Mesendoderm (in vitro differentiated cells): ENCODE measurements around the gene UCKL1.

Experiments used
- DNase-seq: peaks from one replicate; pipeline ENCODE4 v3.0.0; 2013
- H2AK5ac ChIP-seq: 2 replicates; pipeline ENCODE4 v1.6.1; 2013; ENCODE audit warnings: low read length, inconsistent platforms
- H2BK120ac ChIP-seq: 2 replicates; pipeline ENCODE4 v1.6.1; 2013; ENCODE audit warnings: low read depth, mild to moderate bottlenecking, low read length, moderate library complexity, mixed read lengths
- H2BK15ac ChIP-seq: replicated peaks from 2 replicates; pipeline ENCODE4 v1.6.1; 2013; ENCODE audit warnings: low read depth, mild to moderate bottlenecking, moderate library complexity
- H2BK5ac ChIP-seq: 2 replicates; pipeline ENCODE4 v1.6.1; 2013; ENCODE audit warnings: low read length, inconsistent platforms
- H3K18ac ChIP-seq: 2 replicates; pipeline ENCODE4 v1.6.1; 2013; ENCODE audit warnings: mild to moderate bottlenecking, low read length, mixed read lengths
- H3K23ac ChIP-seq: one replicate; pipeline ENCODE4 v1.6.1; 2013; ENCODE audit warnings: low read length
- H3K27ac ChIP-seq: 2 replicates; pipeline ENCODE4 v1.5.1; 2013; ENCODE audit warnings: low read depth, mild to moderate bottlenecking, inconsistent platforms, low read length, moderate library complexity
- H3K27me3 ChIP-seq: 2 replicates; pipeline ENCODE4 v1.6.1; 2013; ENCODE audit warnings: low read length, control low read depth, mild to moderate bottlenecking, inconsistent platforms; ENCODE audit not compliant: insufficient read depth, poor library complexity
- H3K36me3 ChIP-seq: 2 replicates; pipeline ENCODE4 v1.6.1; 2013; ENCODE audit warnings: low read length, inconsistent platforms; ENCODE audit not compliant: control insufficient read depth, insufficient read depth
- H3K4ac ChIP-seq: one replicate; pipeline ENCODE4 v1.6.1; 2013; ENCODE audit warnings: low read depth, mild to moderate bottlenecking, low read length, moderate library complexity
- H3K4me1 ChIP-seq: 2 replicates; pipeline ENCODE4 v1.6.1; 2013; ENCODE audit warnings: low read depth, low read length, inconsistent platforms; ENCODE audit not compliant: control insufficient read depth
- H3K4me2 ChIP-seq: 2 replicates; pipeline ENCODE4 v1.6.1; 2013; ENCODE audit warnings: low read length
- H3K4me3 ChIP-seq: 2 replicates; pipeline ENCODE4 v1.5.1; 2013; ENCODE audit warnings: mild to moderate bottlenecking, low read length
- H3K56ac ChIP-seq: one replicate; pipeline ENCODE4 v1.6.1; 2013; ENCODE audit warnings: low read length
- H3K79me1 ChIP-seq: 2 replicates; pipeline ENCODE4 v1.6.1; 2013; ENCODE audit warnings: low read length, inconsistent platforms
- H3K79me2 ChIP-seq: 2 replicates; pipeline ENCODE4 v1.6.1; 2013; ENCODE audit warnings: mild to moderate bottlenecking, low read length; ENCODE audit not compliant: control insufficient read depth, insufficient read depth
- H3K9ac ChIP-seq: 2 replicates; pipeline ENCODE4 v1.6.1; 2013; ENCODE audit warnings: low read length, inconsistent platforms
- H4K5ac ChIP-seq: one replicate; pipeline ENCODE4 v1.6.1; 2013; ENCODE audit warnings: low read length
- H4K8ac ChIP-seq: one replicate; pipeline ENCODE4 v1.6.1; 2013; ENCODE audit warnings: low read depth, mild to moderate bottlenecking, control low read depth, low read length, moderate library complexity
- WGBS: extraction: QIAGEN DNeasy Blood & Tissue Kit; methylation state at CpG from one replicate; pipeline ENCODE4 v1.1.7; 2013; ENCODE audit warnings: low lambda C conversion rate, missing lambda C conversion rate; ENCODE audit not compliant: insufficient coverage; ENCODE audit errors: extremely low coverage; 5-methylcytosine and 5-hydroxymethylcytosine counted together

UCKL1 gene

GRCh38 chr20:63952769-63953168 is 3.4 kb downstream of the UCKL1 start:
- Histone ChIP-seq H3K4me2 (no peak overlapping the region), H4K5ac (no peak overlapping the region), H3K79me1 (peaks cover 30% of the 10 kb centered on the region), H3K27me3 (no peaks in the 10 kb centered on the region), H3K18ac (no peak overlapping the region), H3K36me3 (no peaks in the 10 kb centered on the region), H3K79me2 (peaks cover 56% of the 10 kb centered on the region), H3K9ac (no peak overlapping the region), H2BK15ac (no peak overlapping the region), H3K56ac (no peak overlapping the region), H3K4ac (no peak overlapping the region), H3K27ac (no peak overlapping the region), H2BK5ac (no peak overlapping the region), H3K23ac (no peak overlapping the region), H3K4me1 (peaks cover 4% of the 10 kb centered on the region), H3K4me3 (no peak overlapping the region), H4K8ac (no peak overlapping the region), H2BK120ac (no peak overlapping the region), H2AK5ac (no peak overlapping the region)
- DNase-seq, result no peak
- no CpG with 5 or more reads among the region's 14 CpGs for WGBS

GRCh38 chr20:63952210-63952535 is 4.0 kb downstream of the UCKL1 start:
- Histone ChIP-seq H3K27me3 (no peaks in the 10 kb centered on the region), H3K18ac (no peak overlapping the region), H3K23ac (no peak overlapping the region), H4K8ac (no peak overlapping the region), H3K56ac (no peak overlapping the region), H3K4me2 (no peak overlapping the region), H3K79me1 (peaks cover 34% of the 10 kb centered on the region), H3K79me2 (peaks cover 62% of the 10 kb centered on the region), H2BK15ac (no peak overlapping the region), H3K27ac (no peak overlapping the region), H3K4me3 (no peak overlapping the region), H3K4ac (no peak overlapping the region), H2BK5ac (no peak overlapping the region), H3K9ac (no peak overlapping the region), H2BK120ac (no peak overlapping the region), H3K36me3 (no peaks in the 10 kb centered on the region), H3K4me1 (peaks cover 4% of the 10 kb centered on the region), H2AK5ac (no peak overlapping the region), H4K5ac (no peak overlapping the region)
- DNase-seq, result no peak
- no CpG with 5 or more reads among the region's 15 CpGs for WGBS

GRCh38 chr20:63951398-63952209 is 4.6 kb downstream of the UCKL1 start:
- no peak overlapping the region for H4K8ac ChIP-seq
- no peak overlapping the region for H3K9ac ChIP-seq
- no peak overlapping the region for H2BK120ac ChIP-seq
- H3K4ac ChIP-seq, result no peak overlapping the region
- no peaks in the 10 kb centered on the region for H3K27me3 ChIP-seq
- no peak overlapping the region for H3K56ac ChIP-seq
- H3K4me1 ChIP-seq, result peaks cover 4% of the 10 kb centered on the region
- H2BK15ac ChIP-seq, result no peak overlapping the region
- H4K5ac ChIP-seq, result no peak overlapping the region
- H3K27ac ChIP-seq, result no peak overlapping the region
- no peak overlapping the region for H2BK5ac ChIP-seq
- peaks cover 37% of the 10 kb centered on the region for H3K79me1 ChIP-seq
- no CpG with 5 or more reads among the region's 17 CpGs for WGBS
- no peak overlapping the region for H3K4me3 ChIP-seq
- H2AK5ac ChIP-seq, result no peak overlapping the region
- no peaks in the 10 kb centered on the region for H3K36me3 ChIP-seq
- no peak for DNase-seq
- H3K4me2 ChIP-seq, result no peak overlapping the region
- peaks cover 65% of the 10 kb centered on the region for H3K79me2 ChIP-seq
- no peak overlapping the region for H3K23ac ChIP-seq
- no peak overlapping the region for H3K18ac ChIP-seq

GRCh38 chr20:63950701-63951397 is 5.4 kb downstream of the UCKL1 start:
- no peak overlapping the region for H2BK120ac ChIP-seq
- no peak overlapping the region for H2BK15ac ChIP-seq
- H3K4me3 ChIP-seq, result no peak overlapping the region
- H2AK5ac ChIP-seq, result no peak overlapping the region
- no peak overlapping the region for H3K4ac ChIP-seq
- H3K27me3 ChIP-seq, result no peaks in the 10 kb centered on the region
- no peak overlapping the region for H3K4me2 ChIP-seq
- H3K4me1 ChIP-seq, result peaks cover 4% of the 10 kb centered on the region
- no peaks in the 10 kb centered on the region for H3K36me3 ChIP-seq
- DNase-seq, result no peak
- H2BK5ac ChIP-seq, result no peak overlapping the region
- no CpG with 5 or more reads among the region's 20 CpGs for WGBS
- H3K9ac ChIP-seq, result no peak overlapping the region
- H3K18ac ChIP-seq, result no peak overlapping the region
- peaks cover 64% of the 10 kb centered on the region for H3K79me2 ChIP-seq
- H4K8ac ChIP-seq, result no peak overlapping the region
- no peak overlapping the region for H3K23ac ChIP-seq
- peaks cover 37% of the 10 kb centered on the region for H3K79me1 ChIP-seq
- H4K5ac ChIP-seq, result no peak overlapping the region
- no peak overlapping the region for H3K56ac ChIP-seq
- no peak overlapping the region for H3K27ac ChIP-seq

GRCh38 chr20:63947638-63948456 is 8.4 kb downstream of the UCKL1 start:
- Histone ChIP-seq H3K9ac (no peak overlapping the region), H3K27ac (no peak overlapping the region)

More at GRCh38 chr20:63947638-63948456, 8.4 kb downstream of the UCKL1 start:
- Histone ChIP-seq H2AK5ac (no peak overlapping the region), H4K8ac (no peak overlapping the region), H3K36me3 (peaks cover 3% of the 10 kb centered on the region), H3K56ac (no peak overlapping the region), H3K79me1 (peaks cover 23% of the 10 kb centered on the region), H3K18ac (no peak overlapping the region), H3K4me3 (no peak overlapping the region), H3K23ac (no peak overlapping the region), H2BK120ac (no peak overlapping the region), H3K27me3 (no peaks in the 10 kb centered on the region), H3K4me1 (peaks cover 4% of the 10 kb centered on the region), H4K5ac (no peak overlapping the region), H3K4me2 (no peak overlapping the region), H2BK5ac (no peak overlapping the region), H3K4ac (no peak overlapping the region), H3K79me2 (peaks cover 41% of the 10 kb centered on the region), H2BK15ac (no peak overlapping the region)
- DNase-seq, result no peak
- WGBS, result no CpG with 5 or more reads among the region's 27 CpGs
